IPS-NIHi11 (cell line): Measurements from ENCODE around the gene ITGA11.

ENCODE experiments used
- DNase-seq: peaks from one replicate; pipeline ENCODE4 v3.0.0; 2012; ENCODE audit warnings: mixed read lengths, low spot score

ITGA11 gene

GRCh38 chr15:68375191-68375631, 56.8 kb downstream of the ITGA11 start:
- no peak for DNase-seq

- DNase-seq: no peak
These were observed 57.7 kb downstream of the ITGA11 start for GRCh38 chr15:68374168-68374745.

- DNase-seq: no peak
These were observed 58.9 kb downstream of the ITGA11 start for GRCh38 chr15:68373028-68373427.

- peak; percentile 79 for DNase-seq
These were observed 59.6 kb downstream of the ITGA11 start for GRCh38 chr15:68372291-68372811.

- no peak for DNase-seq
These were observed 60.1 kb downstream of the ITGA11 start for GRCh38 chr15:68371851-68372250.

GRCh38 chr15:68371160-68371559, 60.8 kb downstream of the ITGA11 start:
- DNase-seq: no peak

GRCh38 chr15:68370768-68371151, 61.2 kb downstream of the ITGA11 start:
- no peak for DNase-seq

GRCh38 chr15:68369931-68370767, 61.8 kb downstream of the ITGA11 start:
- DNase-seq: no peak

GRCh38 chr15:68368731-68369435, 63.1 kb downstream of the ITGA11 start:
- DNase-seq: no peak

- DNase-seq: no peak
These were observed 64.0 kb downstream of the ITGA11 start for GRCh38 chr15:68367992-68368391.

GRCh38 chr15:68367226-68367625, 64.7 kb downstream of the ITGA11 start:
- no peak for DNase-seq

GRCh38 chr15:68366314-68366713, 65.6 kb downstream of the ITGA11 start:
- DNase-seq: peak; percentile 72

- no peak for DNase-seq
These were observed 66.2 kb downstream of the ITGA11 start for GRCh38 chr15:68365770-68366169.

- no peak for DNase-seq
These were observed 66.7 kb downstream of the ITGA11 start for GRCh38 chr15:68365140-68365745.

- no peak for DNase-seq
These were observed 67.3 kb downstream of the ITGA11 start for GRCh38 chr15:68364660-68365035.

- DNase-seq: no peak
These were observed 67.8 kb downstream of the ITGA11 start for GRCh38 chr15:68364028-68364659.

GRCh38 chr15:68363353-68363752, 68.6 kb downstream of the ITGA11 start:
- DNase-seq: no peak

- DNase-seq: no peak
These were observed 69.3 kb downstream of the ITGA11 start for GRCh38 chr15:68362537-68363126.

- no peak for DNase-seq
These were observed 71.2 kb downstream of the ITGA11 start for GRCh38 chr15:68360721-68361120.

GRCh38 chr15:68356778-68357177, 75.2 kb downstream of the ITGA11 start:
- no peak for DNase-seq

- no peak for DNase-seq
These were observed 77.0 kb downstream of the ITGA11 start for GRCh38 chr15:68354923-68355322.
